GM12878 (cell line): ENCODE measurements around the gene NOC2L.
A peak's percentile ranks its signal among the peaks of the same experiment; 100 is the strongest.

Experiments
- CHD1 ChIP-seq: IDR thresholded peaks from 2 replicates; pipeline ENCODE4 v1.6.1; 2012; ENCODE audit warnings: low read depth, low read length, improper control_type of control experiment
- JUNB ChIP-seq: IDR thresholded peaks from 2 replicates; pipeline ENCODE4 v1.6.1; 2016; ENCODE audit warnings: antibody characterized with exemption, mild to moderate bottlenecking
- POLR2A ChIP-seq: IDR thresholded peaks from 2 replicates; pipeline ENCODE4 v1.6.1; 2011; ENCODE audit warnings: low read depth, mild to moderate bottlenecking, low read length
- RCOR1 ChIP-seq: conservative IDR thresholded peaks from 2 replicates; pipeline ENCODE4 v1.6.1; 2012; ENCODE audit warnings: low read depth, low read length, improper control_type of control experiment
- TF ChIP-seq, protein P1 (sequence below): IDR thresholded peaks from 2 replicates; pipeline ENCODE4 v1.6.1; 2012; ENCODE audit warnings: low read depth, low read length, improper control_type of control experiment
- TF ChIP-seq, protein P2 (sequence below), 3 experiments: IDR thresholded peaks in 2 of 3; conservative IDR thresholded peaks in 1 of 3; 2 replicates each; pipeline ENCODE4 v1.5.1; 2011; ENCODE audit warnings: low read depth in 3 of 3, low read length in 3 of 3, mild to moderate bottlenecking in 3 of 3, control low read depth in 2 of 3, moderate library complexity in 2 of 3, inconsistent platforms in 1 of 3, mixed read lengths in 1 of 3; ENCODE audit not compliant: control insufficient read depth in 2 of 3, insufficient read depth in 1 of 3; ENCODE audit errors: extremely low read depth in 1 of 3

GRCh38 chr1:1000357-1001056 is 41.5 kb upstream of the NOC2L start:
- TF ChIP-seq CHD1 (no peak), POLR2A (peak; percentile 59), RCOR1 (no peak), JUNB (peak; percentile 26; the same call in 1 of the 2 replicates)
- TF ChIP-seq, protein P1, sequence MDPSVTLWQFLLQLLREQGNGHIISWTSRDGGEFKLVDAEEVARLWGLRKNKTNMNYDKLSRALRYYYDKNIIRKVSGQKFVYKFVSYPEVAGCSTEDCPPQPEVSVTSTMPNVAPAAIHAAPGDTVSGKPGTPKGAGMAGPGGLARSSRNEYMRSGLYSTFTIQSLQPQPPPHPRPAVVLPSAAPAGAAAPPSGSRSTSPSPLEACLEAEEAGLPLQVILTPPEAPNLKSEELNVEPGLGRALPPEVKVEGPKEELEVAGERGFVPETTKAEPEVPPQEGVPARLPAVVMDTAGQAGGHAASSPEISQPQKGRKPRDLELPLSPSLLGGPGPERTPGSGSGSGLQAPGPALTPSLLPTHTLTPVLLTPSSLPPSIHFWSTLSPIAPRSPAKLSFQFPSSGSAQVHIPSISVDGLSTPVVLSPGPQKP: no peak
- TF ChIP-seq, protein P2, sequence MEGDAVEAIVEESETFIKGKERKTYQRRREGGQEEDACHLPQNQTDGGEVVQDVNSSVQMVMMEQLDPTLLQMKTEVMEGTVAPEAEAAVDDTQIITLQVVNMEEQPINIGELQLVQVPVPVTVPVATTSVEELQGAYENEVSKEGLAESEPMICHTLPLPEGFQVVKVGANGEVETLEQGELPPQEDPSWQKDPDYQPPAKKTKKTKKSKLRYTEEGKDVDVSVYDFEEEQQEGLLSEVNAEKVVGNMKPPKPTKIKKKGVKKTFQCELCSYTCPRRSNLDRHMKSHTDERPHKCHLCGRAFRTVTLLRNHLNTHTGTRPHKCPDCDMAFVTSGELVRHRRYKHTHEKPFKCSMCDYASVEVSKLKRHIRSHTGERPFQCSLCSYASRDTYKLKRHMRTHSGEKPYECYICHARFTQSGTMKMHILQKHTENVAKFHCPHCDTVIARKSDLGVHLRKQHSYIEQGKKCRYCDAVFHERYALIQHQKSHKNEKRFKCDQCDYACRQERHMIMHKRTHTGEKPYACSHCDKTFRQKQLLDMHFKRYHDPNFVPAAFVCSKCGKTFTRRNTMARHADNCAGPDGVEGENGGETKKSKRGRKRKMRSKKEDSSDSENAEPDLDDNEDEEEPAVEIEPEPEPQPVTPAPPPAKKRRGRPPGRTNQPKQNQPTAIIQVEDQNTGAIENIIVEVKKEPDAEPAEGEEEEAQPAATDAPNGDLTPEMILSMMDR (IDR thresholded peaks at IDR 0.05 in 2 of 3, conservative IDR thresholded peaks at IDR 0.05 in 1 of 3; ENCODE audit: control insufficient read depth in 2 of 3, extremely low read depth in 1 of 3, insufficient read depth in 1 of 3, low read depth in 3 of 3, low read length in 3 of 3): no peak
